Neural progenitor cell (in vitro differentiated cells): ENCODE data around the gene CDH13. TPM values are rescaled to one million over a fixed set of nuclear protein-coding genes. Genes with fewer than 3 reads are reported as not detected.

Experiments
- DNase-seq: peaks from one replicate; pipeline ENCODE4 v3.0.0-alpha.2; 2016; ENCODE audit warnings: low spot score
- H2AFZ ChIP-seq: fragments of 200-600 bp; sonication (generic); replicated peaks from 2 replicates; pipeline ENCODE4 v1.6.1; 2016; ENCODE audit warnings: antibody characterized with exemption
- H3F3A ChIP-seq: fragments of 200-600 bp; sonication (generic); 2 replicates; pipeline ENCODE4 v1.6.1; 2016; ENCODE audit warnings: antibody characterized with exemption, low read depth
- H3K27ac ChIP-seq: fragments of 200-600 bp; sonication (generic); 2 replicates; pipeline ENCODE4 v1.5.1; 2016; ENCODE audit warnings: mild to moderate bottlenecking
- H3K27me3 ChIP-seq: fragments of 200-600 bp; sonication (generic); 2 replicates; pipeline ENCODE4 v1.6.1; 2016; ENCODE audit warnings: mild to moderate bottlenecking, moderate library complexity
- H3K36me3 ChIP-seq: fragments of 200-600 bp; sonication (generic); 2 replicates; pipeline ENCODE4 v1.5.1; 2016
- H3K4me1 ChIP-seq: fragments of 200-600 bp; sonication (generic); 2 replicates; pipeline ENCODE4 v1.6.1; 2016; ENCODE audit warnings: mixed run types
- H3K4me2 ChIP-seq: fragments of 200-600 bp; sonication (generic); 2 replicates; pipeline ENCODE4 v1.6.1; 2016
- H3K4me3 ChIP-seq: fragments of 200-600 bp; sonication (generic); 2 replicates; pipeline ENCODE4 v1.5.1; 2016
- H3K79me2 ChIP-seq: fragments of 200-600 bp; sonication (generic); 2 replicates; pipeline ENCODE4 v1.6.1; 2016; ENCODE audit warnings: low read depth
- H3K9ac ChIP-seq: fragments of 200-600 bp; sonication (generic); 2 replicates; pipeline ENCODE4 v1.6.1; 2016
- H3K9me3 ChIP-seq: fragments of 200-600 bp; sonication (generic); 2 replicates; pipeline ENCODE4 v1.5.1; 2016; ENCODE audit warnings: low read depth
- H4K20me1 ChIP-seq: fragments of 200-600 bp; sonication (generic); 2 replicates; pipeline ENCODE4 v1.6.1; 2016; ENCODE audit warnings: low read depth
- H3K27ac Mint-ChIP-seq: 3 replicates; pipeline ENCODE4 v1.8.0; 2021; ENCODE audit warnings: mixed read lengths
- H3K27me3 Mint-ChIP-seq: 2 replicates; pipeline ENCODE4 v1.8.0; 2022; ENCODE audit warnings: low read depth, mild to moderate bottlenecking, inconsistent platforms, moderate library complexity, mixed read lengths; ENCODE audit not compliant: insufficient read depth
- H3K36me3 Mint-ChIP-seq: 3 replicates; pipeline ENCODE4 v1.8.0; 2021; ENCODE audit warnings: mixed read lengths
- H3K4me1 Mint-ChIP-seq: 3 replicates; pipeline ENCODE4 v1.8.0; 2021; ENCODE audit warnings: mixed read lengths
- H3K4me3 Mint-ChIP-seq: 3 replicates; pipeline ENCODE4 v1.8.0; 2021; ENCODE audit warnings: mild to moderate bottlenecking, moderate library complexity, mixed read lengths
- H3K9me3 Mint-ChIP-seq: 3 replicates; pipeline ENCODE4 v1.8.0; 2020; ENCODE audit warnings: mixed read lengths
- CTCF ChIP-seq: fragments of 200-600 bp; sonication (generic); IDR thresholded peaks from 2 replicates; pipeline ENCODE4 v1.5.1; 2017; ENCODE audit warnings: antibody characterized with exemption, mild to moderate bottlenecking
- EZH2 ChIP-seq: fragments of 200-600 bp; sonication (generic); IDR thresholded peaks from 2 replicates; pipeline ENCODE4 v1.6.1; 2017; ENCODE audit warnings: antibody characterized with exemption, mild to moderate bottlenecking, moderate library complexity
- EZH2phosphoT487 ChIP-seq: fragments of 200-600 bp; sonication (generic); IDR thresholded peaks from 2 replicates; pipeline ENCODE4 v1.6.1; 2017; ENCODE audit warnings: antibody characterized with exemption
- total RNA-seq: library from RNA; depleted of rRNA; stranded (reverse); fragments of >200 nt; gene quantifications from 2 replicates; pipeline ENCODE4 v1.2.3, GENCODE V29; 2015; ENCODE audit warnings: low replicate concordance

The CDH13 gene
- total RNA-seq, 1 donor from 2014 or later: 3.0 TPM

DNA sequence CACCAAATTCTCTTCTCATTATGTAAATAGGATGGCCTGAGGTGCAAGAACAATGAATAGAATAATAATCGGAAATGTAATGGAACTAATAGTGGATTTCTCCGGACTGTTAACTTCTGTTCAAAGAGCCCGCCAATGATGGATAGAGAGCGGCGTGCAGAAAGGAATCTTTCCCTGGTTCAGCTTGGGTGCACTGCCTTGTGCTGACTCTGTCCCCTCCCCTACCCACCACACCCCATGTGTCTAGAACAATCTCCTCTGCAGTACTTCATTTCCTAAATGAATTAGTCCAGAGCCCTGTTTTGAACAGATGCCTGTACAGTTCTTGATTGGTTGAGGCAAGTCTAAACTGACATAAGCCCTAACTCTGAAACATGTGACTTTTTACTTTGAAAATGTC is 125.4 kb downstream of the CDH13 start:
- H3K36me3 Mint-ChIP-seq: no peaks in the 10 kb centered on the region
- Histone ChIP-seq H3K27me3 (no peaks in the 10 kb centered on the region), H3K4me2 (no peak overlapping the region), H3K79me2 (no peaks in the 10 kb centered on the region), H3K4me1 (peaks cover 2% of the 10 kb centered on the region), H3K9ac (no peak overlapping the region), H3K9me3 (no peaks in the 10 kb centered on the region), H2AFZ (no peak overlapping the region), H3K4me3 (no peak overlapping the region), H3K36me3 (no peaks in the 10 kb centered on the region), H3K27ac (no peak overlapping the region), H4K20me1 (no peaks in the 10 kb centered on the region), H3F3A (no peaks in the 10 kb centered on the region)
- no peak for DNase-seq
- H3K4me1 Mint-ChIP-seq: peaks cover 13% of the 10 kb centered on the region
- TF ChIP-seq CTCF (no peak), EZH2 (no peak), EZH2phosphoT487 (no peak)
- H3K27me3 Mint-ChIP-seq: peaks cover 4% of the 10 kb centered on the region
- no peak overlapping the region for H3K4me3 Mint-ChIP-seq
- no peak overlapping the region for H3K27ac Mint-ChIP-seq
- no peaks in the 10 kb centered on the region for H3K9me3 Mint-ChIP-seq

DNA sequence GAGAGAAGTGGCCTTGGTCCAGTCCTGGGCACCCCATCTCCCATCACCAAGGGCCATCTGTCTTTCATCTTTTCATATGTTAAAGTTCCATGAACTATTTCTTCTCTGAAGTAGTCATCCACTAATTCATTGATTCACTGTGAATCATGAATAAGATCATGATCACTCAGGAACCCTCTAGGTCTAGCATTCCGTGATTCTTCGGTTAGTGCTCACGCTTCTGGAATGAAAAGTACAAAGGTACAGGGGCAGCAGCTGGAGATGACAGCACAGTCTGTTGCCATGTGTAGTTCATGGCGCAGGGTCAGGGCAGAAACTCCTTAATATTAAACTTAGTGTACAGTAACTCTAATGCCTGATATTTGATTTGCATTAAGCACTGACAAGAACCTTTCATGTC is 127.1 kb downstream of the CDH13 start:
- Mint-ChIP-seq H3K27me3 (peaks cover 2% of the 10 kb centered on the region), H3K4me1 (peaks cover 16% of the 10 kb centered on the region), H3K36me3 (no peaks in the 10 kb centered on the region), H3K4me3 (no peak overlapping the region), H3K9me3 (no peaks in the 10 kb centered on the region), H3K27ac (no peak overlapping the region)
- H3K9ac ChIP-seq: no peak overlapping the region
- H3K9me3 ChIP-seq: no peaks in the 10 kb centered on the region
- H2AFZ ChIP-seq: no peak overlapping the region
- no peak for DNase-seq
- no peaks in the 10 kb centered on the region for H3F3A ChIP-seq
- no peaks in the 10 kb centered on the region for H3K79me2 ChIP-seq
- no peaks in the 10 kb centered on the region for H4K20me1 ChIP-seq
- no peaks in the 10 kb centered on the region for H3K36me3 ChIP-seq
- no peak overlapping the region for H3K27ac ChIP-seq
- no peak for TF ChIP-seq EZH2phosphoT487
- TF ChIP-seq CTCF: no peak
- TF ChIP-seq EZH2: no peak
- no peaks in the 10 kb centered on the region for H3K27me3 ChIP-seq
- no peak overlapping the region for H3K4me3 ChIP-seq
- no peak overlapping the region for H3K4me2 ChIP-seq
- peaks cover 3% of the 10 kb centered on the region for H3K4me1 ChIP-seq

- TF ChIP-seq EZH2phosphoT487 (no peak), EZH2 (no peak), CTCF (no peak)
- no peaks in the 10 kb centered on the region for H4K20me1 ChIP-seq
- no peaks in the 10 kb centered on the region for H3K36me3 ChIP-seq
- H3K79me2 ChIP-seq: no peaks in the 10 kb centered on the region
- H3K4me1 ChIP-seq: peaks cover 6% of the 10 kb centered on the region
- H3K9me3 ChIP-seq: no peaks in the 10 kb centered on the region
- H3K4me3 ChIP-seq: no peak overlapping the region
- no peak overlapping the region for H3K27ac Mint-ChIP-seq
- no peak overlapping the region for H3K4me2 ChIP-seq
- no peak overlapping the region for H3K27ac ChIP-seq
- H3F3A ChIP-seq: no peaks in the 10 kb centered on the region
- no peak overlapping the region for H3K4me3 Mint-ChIP-seq
- DNase-seq: no peak
- H3K9ac ChIP-seq: no peak overlapping the region
- peaks cover 2% of the 10 kb centered on the region for H3K27me3 Mint-ChIP-seq
- H3K4me1 Mint-ChIP-seq: peaks cover 17% of the 10 kb centered on the region
- H2AFZ ChIP-seq: no peak overlapping the region
- no peaks in the 10 kb centered on the region for H3K27me3 ChIP-seq
- no peaks in the 10 kb centered on the region for H3K36me3 Mint-ChIP-seq
- no peaks in the 10 kb centered on the region for H3K9me3 Mint-ChIP-seq
These were observed 128.1 kb downstream of the CDH13 start for GRCh38 chr16:82754716-82755513.
